Nucleus accumbens (tissue), 56 donors: Measurements from ENCODE around the gene PSMD5.
A peak's percentile ranks its signal among the peaks of the same experiment; 100 is the strongest.

Experiments
- DNase-seq, 56 donors: peaks; one replicate each; lab custom pipeline; 2025; lab: John Stamatoyannopoulos, UW

Gene PSMD5

GRCh38 chr9:120875954-120876841, 33.5 kb upstream of the PSMD5 start:
- peak in 54 of 56 donors; percentile 24 to 94 (median 66) for DNase-seq

DNA sequence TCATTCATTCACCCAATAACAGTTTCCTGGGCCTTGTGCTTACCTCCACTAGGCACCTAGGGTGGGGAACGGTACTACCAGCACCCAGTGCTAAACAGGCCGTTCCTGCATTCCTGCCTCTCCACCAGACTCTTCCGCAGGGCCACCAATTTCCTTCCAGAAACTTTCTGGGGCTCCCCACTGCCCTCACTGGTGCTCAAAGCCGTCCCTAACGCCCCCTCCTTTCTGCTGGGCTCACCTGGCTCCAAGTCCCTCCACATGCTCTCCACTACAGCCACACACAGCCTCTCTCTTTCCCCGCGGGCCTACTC, 32.9 kb upstream of the PSMD5 start:
- DNase-seq: no peak

GRCh38 chr9:120875195-120875565, 32.5 kb upstream of the PSMD5 start:
- no peak for DNase-seq

DNA sequence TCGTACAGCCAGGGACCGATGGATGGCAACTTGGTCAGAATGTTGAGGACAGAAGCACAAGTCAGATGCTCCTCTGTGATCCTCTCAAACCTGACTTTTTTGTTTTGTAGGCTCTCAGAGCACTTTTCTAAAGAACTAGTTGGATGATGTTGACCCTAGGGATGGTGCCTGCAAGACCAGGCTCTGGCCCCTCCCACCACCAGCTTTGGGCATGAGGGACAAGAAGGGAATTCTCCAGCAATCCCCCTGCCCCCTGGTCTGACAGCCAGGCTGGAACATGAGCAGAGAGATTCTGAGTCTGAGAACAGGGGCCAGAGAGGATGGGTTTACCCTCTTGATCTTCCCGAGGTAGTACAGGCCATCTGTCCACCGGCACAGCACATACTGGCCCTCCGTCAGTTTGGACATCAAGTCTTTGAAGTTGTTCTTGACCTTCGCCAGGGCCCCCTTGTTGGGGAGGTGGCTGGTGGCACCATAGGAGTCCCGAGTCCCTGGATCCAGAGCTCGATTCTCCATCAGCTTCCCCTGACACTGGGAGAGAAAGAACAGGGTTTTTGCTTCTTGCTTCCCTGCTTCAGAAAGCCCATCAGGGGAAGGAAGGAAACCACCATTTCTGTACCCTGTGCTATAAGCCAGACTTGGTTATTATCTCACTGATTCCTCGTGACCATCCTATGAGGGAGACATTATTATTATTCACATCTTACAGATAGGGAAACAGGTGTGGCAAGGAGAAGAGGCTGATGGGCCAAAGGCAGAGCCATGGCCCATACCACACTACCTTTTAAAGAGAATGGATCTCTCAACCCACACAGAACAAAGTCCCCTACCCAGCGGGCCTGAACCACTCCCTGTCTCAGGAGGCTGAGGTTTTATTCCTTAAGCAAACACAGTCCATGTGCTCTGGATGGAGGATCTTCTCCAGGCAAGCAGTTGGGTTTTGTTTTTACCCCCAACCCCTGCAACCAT, 31.8 kb upstream of the PSMD5 start:
- no peak for DNase-seq

DNA sequence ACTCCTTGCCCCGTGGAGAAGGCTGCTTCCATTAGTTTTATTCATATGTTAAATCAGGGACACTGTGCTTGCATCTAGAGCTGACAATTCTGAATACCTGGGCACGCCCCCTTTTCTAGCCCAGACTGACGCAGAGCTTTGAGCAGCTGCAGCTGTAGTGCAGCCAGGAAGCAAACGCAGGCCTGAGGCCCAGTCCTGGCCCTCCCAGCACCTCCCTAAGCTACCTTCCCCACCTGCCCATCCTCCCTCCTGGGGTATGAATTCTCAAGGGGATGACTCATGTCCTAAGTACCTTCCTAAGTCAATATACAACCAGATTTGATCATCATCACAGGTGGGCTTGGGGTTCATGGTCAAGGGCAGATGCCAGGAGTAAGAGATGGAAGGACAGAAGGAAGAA, 30.8 kb upstream of the PSMD5 start:
- no peak for DNase-seq

- DNase-seq: no peak
Observed at GRCh38 chr9:120872791-120873502, 30.2 kb upstream of the PSMD5 start.

DNA sequence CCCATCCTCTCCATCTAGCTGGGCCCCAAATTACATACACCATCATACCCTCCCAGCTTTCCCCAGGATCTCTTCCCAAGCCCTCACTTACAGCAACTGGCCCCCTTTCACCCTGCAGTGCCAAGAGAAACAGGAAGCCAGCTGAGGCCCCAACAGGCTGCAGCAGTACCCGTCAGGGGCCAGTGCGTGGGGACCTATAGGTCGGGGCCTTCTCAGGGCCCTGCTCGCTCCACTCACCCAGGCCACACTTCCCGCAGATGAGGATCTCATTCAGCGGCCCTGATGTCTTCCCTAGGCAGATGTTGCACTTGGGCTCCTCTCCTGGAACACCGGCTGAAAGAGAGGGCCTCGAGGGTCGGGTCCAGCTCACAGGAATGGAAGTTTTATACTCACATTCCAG, 27.5 kb upstream of the PSMD5 start:
- DNase-seq: no peak

- DNase-seq: peak in 2 of 56 donors; percentile 8 to 20
Observed at GRCh38 chr9:120869726-120870125, 27.0 kb upstream of the PSMD5 start.

- DNase-seq: no peak
Observed at GRCh38 chr9:120869360-120869687, 26.6 kb upstream of the PSMD5 start.

- peak; percentile 60 to 96 (median 90) for DNase-seq
Observed at GRCh38 chr9:120868676-120869359, 26.1 kb upstream of the PSMD5 start.

- no peak for DNase-seq
Observed at GRCh38 chr9:120868339-120868675, 25.6 kb upstream of the PSMD5 start.

DNA sequence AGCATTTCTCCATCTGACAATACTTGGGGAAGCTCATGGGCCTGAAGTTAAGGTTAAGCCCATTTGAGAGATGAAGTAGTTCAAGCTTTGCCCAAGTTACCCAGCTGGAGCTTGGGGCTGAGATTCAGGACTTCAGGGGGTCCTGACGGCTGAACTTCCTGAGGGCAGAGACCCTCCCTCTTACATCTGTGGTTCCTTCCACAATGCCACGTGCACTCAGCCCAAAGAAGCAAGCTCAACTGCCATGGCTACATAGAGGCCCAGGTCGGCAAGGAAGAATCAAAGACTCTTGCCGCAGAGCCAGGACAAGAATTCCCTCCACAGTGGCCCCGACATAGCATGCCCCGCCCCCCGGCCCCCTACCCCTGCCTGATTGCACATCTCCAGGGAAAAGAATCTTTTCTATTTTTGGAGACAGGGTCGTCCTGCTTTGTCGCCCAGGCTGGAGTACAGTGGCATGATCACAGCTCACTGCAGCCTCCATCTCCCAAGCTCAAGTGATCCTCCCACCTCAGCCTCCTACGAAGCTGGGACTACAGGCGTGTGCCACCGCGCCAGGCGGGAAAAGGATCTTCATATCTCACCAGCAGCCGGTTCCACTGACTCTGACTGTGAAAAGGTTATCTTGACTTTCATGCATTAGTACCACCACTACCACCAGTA, 25.1 kb upstream of the PSMD5 start:
- DNase-seq: no peak

- no peak for DNase-seq
Observed at GRCh38 chr9:120866651-120867050, 23.9 kb upstream of the PSMD5 start.

DNA sequence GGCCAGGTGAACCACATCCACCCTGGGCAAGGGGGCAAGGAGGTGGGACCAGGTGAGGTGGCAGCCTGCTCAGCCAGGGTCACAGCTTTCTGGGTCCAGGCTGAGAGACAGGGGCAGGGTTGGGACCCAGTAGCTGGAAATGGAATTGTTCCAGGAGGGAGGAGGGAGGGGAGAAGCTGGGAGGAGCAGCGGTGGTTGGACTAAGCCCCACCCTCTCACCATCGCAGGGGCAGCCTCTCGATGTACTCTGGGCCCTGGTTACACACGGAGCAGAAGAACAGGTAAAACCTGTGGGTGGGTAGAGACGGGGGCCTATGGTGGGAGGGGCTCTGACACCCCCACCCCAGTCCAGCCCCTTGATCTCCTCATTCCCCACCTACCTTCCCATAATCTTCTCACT, 23.1 kb upstream of the PSMD5 start:
- no peak for DNase-seq

DNA sequence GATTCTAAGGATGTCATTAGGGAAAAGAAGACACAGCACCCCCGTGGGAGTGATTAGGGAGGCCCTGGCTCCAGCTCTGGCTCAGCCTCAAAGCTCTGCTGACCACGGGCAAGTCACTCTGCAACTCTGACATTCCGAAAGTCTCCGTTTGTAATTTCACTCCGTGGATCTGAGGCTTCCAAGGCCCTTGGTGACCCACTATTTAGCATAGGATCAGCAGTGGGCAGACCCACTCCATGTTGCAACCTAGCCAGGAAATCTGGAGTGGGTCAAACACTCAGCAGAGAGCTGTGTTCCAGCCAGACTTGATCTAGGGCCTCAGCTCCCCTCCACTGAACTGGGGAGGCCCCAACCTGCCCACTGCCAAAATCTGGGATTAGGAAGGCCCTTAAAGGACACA, 22.5 kb upstream of the PSMD5 start:
- DNase-seq: no peak

- no peak for DNase-seq
Observed at GRCh38 chr9:120864719-120865118, 22.0 kb upstream of the PSMD5 start.

DNA sequence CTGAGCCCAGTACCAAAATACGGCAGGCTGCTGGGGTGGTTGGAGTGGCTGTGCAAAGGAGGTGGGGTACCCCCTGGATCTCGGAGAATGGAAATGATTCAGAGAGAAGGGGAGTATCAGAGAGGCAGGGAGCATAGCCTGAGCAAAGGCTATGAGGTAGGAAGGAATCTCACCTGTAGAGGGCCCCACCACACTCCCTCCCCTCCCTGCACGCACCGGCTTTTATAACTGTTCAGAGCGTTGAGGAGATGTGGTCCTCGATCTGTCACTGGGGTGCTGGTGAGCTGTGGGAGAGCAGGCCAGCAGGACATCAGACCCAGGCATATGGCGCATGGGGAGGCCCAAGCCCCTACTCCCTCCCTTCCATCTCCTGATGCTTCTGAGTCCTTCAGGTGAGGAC, 21.1 kb upstream of the PSMD5 start:
- DNase-seq: no peak

- DNase-seq: peak in 1 of 56 donors; percentile 24
Observed at GRCh38 chr9:120862452-120862851, 19.7 kb upstream of the PSMD5 start.

- DNase-seq: no peak
Observed at GRCh38 chr9:120861935-120862334, 19.2 kb upstream of the PSMD5 start.

DNA sequence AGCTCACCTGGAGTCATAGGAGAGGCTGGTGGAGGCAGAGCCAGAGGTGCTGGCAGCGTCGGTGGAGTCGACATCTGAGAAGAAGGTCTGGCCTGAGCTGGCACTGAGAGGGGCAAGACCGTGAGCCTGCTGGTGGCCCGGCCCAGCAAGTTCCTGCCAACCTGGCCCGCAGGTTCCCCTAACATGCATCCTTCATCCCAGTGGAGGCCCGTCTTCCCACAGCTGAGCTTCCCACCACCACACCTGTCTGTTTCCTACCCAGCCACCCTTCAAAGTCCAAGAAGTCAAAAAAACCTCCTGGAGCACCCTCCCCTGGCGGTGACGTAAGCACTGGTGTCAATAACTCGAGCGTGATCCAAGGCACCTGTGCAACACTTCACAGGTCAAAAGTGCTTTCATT, 17.4 kb upstream of the PSMD5 start:
- no peak for DNase-seq
